ENCODE measurements around the gene SEPTIN1. TPM values are rescaled to one million over a fixed set of nuclear protein-coding genes. Genes with fewer than 3 reads are reported as not detected.
A peak's percentile ranks its signal among the peaks of the same experiment; 100 is the strongest.

SEPTIN1 gene
- total RNA-seq, 1 experiment from 2014 or later: 1.4 TPM

DNA sequence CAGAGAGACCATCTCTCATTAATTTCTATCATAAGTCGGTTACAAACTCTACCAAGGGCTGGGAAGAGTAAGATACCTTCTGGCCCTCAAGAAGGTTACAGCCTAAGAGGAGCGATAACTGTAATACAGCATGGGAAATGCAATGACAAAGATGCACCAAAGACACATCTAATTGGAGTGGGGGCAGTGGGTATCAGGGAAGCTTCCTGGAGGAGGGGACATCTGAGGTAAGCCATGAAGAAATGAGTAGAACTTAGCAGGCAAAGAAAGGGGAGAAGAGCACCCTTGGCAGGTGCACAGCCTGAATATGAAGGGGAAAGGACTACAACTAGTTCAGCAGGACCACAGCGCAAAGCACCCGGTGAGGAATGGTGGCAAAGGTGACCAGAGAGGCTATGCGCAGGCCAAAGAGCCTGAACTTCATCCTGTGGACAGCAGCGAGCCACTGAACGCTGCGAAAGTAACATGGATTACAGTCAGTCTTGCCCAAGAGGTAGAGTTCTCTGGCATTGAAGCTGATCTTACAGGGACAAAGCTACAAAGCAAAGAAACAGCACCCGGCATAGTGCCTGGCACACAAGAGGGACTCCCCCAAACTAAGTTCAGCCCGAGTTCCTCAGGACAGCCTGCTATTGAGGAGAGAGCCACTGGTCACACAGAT lies 14.9 kb downstream of the SEPTIN1 start:
- H3K9ac ChIP-seq (ENCODE audit: extremely low read depth, insufficient read length, low read length): no peak overlapping the region
- peak overlapping the region in 2 of 3 experiments; percentile 35 to 60; a peak in 1 of 7 replicates for H3K27ac Mint-ChIP-seq
- no peak overlapping the region for H2AFZ ChIP-seq (ENCODE audit: low read length)
- H3T11ph ChIP-seq (ENCODE audit: low read length): no peak overlapping the region
- H2BK20ac ChIP-seq (ENCODE audit: low read depth, low read length, poor library complexity, severe bottlenecking): no peak overlapping the region
- no peaks in the 10 kb centered on the region; the same call in none of the 2 replicates for H3K79me2 ChIP-seq (ENCODE audit: insufficient read depth, low read length)
- H3K4me2 ChIP-seq (ENCODE audit: insufficient read depth, insufficient read length, low read length): peak overlapping the region; percentile 80
- H3K27me3 ChIP-seq (ENCODE audit: insufficient read depth, low read length): no peaks in the 10 kb centered on the region
- peak overlapping the region; percentile 75 to 84; a peak in 4 of 5 replicates for H3K4me3 Mint-ChIP-seq
- H3K14ac ChIP-seq (ENCODE audit: insufficient read depth, low read length): no peak overlapping the region
- no peak overlapping the region for H2BK120ac ChIP-seq (ENCODE audit: low read depth, low read length, poor library complexity, severe bottlenecking)
- H4K20me1 ChIP-seq (ENCODE audit: control insufficient read depth, insufficient read depth, insufficient read length): no peaks in the 10 kb centered on the region
- H3K36me3 Mint-ChIP-seq (ENCODE audit: insufficient read depth in 1 of 3, low read depth in 3 of 3): peaks cover 10 to 25% (median 21%) of the 10 kb centered on the region in 3 experiments; a peak in 6 of 7 replicates
- no peak overlapping the region for H2BK12ac ChIP-seq (ENCODE audit: insufficient read length, low read depth, low read length)
- H3K23ac ChIP-seq (ENCODE audit: insufficient read length, low read depth, low read length): no peak overlapping the region
- no peak overlapping the region for H3K4ac ChIP-seq (ENCODE audit: low read depth, low read length)
- no peak overlapping the region for H2BK5ac ChIP-seq (ENCODE audit: insufficient read length, low read length)
- peaks cover 6% of the 10 kb centered on the region for H3K4me1 ChIP-seq (ENCODE audit: insufficient read depth, low read length)
- peaks cover 10% of the 10 kb centered on the region for H3K23me2 ChIP-seq (ENCODE audit: insufficient read length, low read depth, low read length, poor library complexity, severe bottlenecking)
- H3K18ac ChIP-seq (ENCODE audit: insufficient read length, low read depth, low read length): no peak overlapping the region
- no CpG with 5 or more reads among the region's 10 CpGs for WGBS (ENCODE audit: extremely low coverage, insufficient read length, low lambda C conversion rate)
- H3K27ac ChIP-seq (ENCODE audit: insufficient read length, low read depth, low read length): no peak overlapping the region
- H4K5ac ChIP-seq (ENCODE audit: insufficient read length, low read depth, low read length): no peak overlapping the region
- H3K9me3 ChIP-seq (ENCODE audit: control insufficient read depth, low read depth, low read length): no peaks in the 10 kb centered on the region
- H2BK15ac ChIP-seq (ENCODE audit: low read depth, low read length): no peak overlapping the region
- DNase-seq: no peak
- H3K4me1 Mint-ChIP-seq: peaks cover 32 to 34% of the 10 kb centered on the region in 2 experiments
- peaks cover 0 to 3% of the 10 kb centered on the region in 2 experiments; a peak in 3 of 5 replicates for H3K9me3 Mint-ChIP-seq
- H3K56ac ChIP-seq (ENCODE audit: insufficient read length, low read depth, low read length): no peak overlapping the region
- H3K27me3 Mint-ChIP-seq (ENCODE audit: low read depth): peaks cover under 1% of the 10 kb centered on the region; the same call in 1 of the 2 replicates
- TF ChIP-seq, protein P1, sequence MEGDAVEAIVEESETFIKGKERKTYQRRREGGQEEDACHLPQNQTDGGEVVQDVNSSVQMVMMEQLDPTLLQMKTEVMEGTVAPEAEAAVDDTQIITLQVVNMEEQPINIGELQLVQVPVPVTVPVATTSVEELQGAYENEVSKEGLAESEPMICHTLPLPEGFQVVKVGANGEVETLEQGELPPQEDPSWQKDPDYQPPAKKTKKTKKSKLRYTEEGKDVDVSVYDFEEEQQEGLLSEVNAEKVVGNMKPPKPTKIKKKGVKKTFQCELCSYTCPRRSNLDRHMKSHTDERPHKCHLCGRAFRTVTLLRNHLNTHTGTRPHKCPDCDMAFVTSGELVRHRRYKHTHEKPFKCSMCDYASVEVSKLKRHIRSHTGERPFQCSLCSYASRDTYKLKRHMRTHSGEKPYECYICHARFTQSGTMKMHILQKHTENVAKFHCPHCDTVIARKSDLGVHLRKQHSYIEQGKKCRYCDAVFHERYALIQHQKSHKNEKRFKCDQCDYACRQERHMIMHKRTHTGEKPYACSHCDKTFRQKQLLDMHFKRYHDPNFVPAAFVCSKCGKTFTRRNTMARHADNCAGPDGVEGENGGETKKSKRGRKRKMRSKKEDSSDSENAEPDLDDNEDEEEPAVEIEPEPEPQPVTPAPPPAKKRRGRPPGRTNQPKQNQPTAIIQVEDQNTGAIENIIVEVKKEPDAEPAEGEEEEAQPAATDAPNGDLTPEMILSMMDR (conservative IDR thresholded peaks at IDR 0.05): no peak
- H3K79me1 ChIP-seq (ENCODE audit: insufficient read depth, low read depth, low read length, poor library complexity, severe bottlenecking): peaks cover 3% of the 10 kb centered on the region
- no peak overlapping the region for H4K91ac ChIP-seq (ENCODE audit: insufficient read length, low read depth, low read length)
- no peak overlapping the region for H2AK5ac ChIP-seq (ENCODE audit: insufficient read length, low read length)
- no peak overlapping the region for H4K8ac ChIP-seq (replicated peaks; ENCODE audit: insufficient read length, low read depth, low read length)
